Gastrocnemius medialis (tissue), 4 donors: Measurements from ENCODE around the gene PDSS1.

Experiments used
- CTCF ChIP-seq, 5 experiments: fragments of 450-650 bp in 3 of 5; fragments of 200-600 bp in 2 of 5; sonication (generic) in 2 of 5; IDR thresholded peaks in 4 of 5; conservative IDR thresholded peaks in 1 of 5; 1 replicate in 4 of 5; 2 replicates in 1 of 5; pipeline ENCODE4 v1.5.1; 2016 to 2019; ENCODE audit warnings: antibody characterized with exemption in 5 of 5, mild to moderate bottlenecking in 3 of 5, moderate library complexity in 3 of 5
- POLR2A ChIP-seq, 2 donors: fragments of 450-650 bp; IDR thresholded peaks; one replicate each; pipeline ENCODE4 v1.6.1; 2017; ENCODE audit warnings: antibody characterized with exemption in 2 of 2, mild to moderate bottlenecking in 2 of 2, moderate library complexity in 2 of 2

GRCh38 chr10:26728957-26729356 lies 31.5 kb downstream of the PDSS1 start:
- TF ChIP-seq CTCF (IDR thresholded peaks at IDR 0.05 in 4 of 5, conservative IDR thresholded peaks at IDR 0.05 in 1 of 5) = no peak
- no peak for TF ChIP-seq POLR2A (IDR thresholded peaks at IDR 0.05)
